Hepatocyte (in vitro differentiated cells): ENCODE data around the gene KCNJ3.

ENCODE experiments used
- EZH2 ChIP-seq: fragments of 200-600 bp; sonication (generic); IDR thresholded peaks from 2 replicates; pipeline ENCODE4 v1.6.1; 2016; ENCODE audit warnings: antibody characterized with exemption, mild to moderate bottlenecking, borderline replicate concordance
- EZH2phosphoT487 ChIP-seq: fragments of 200-600 bp; sonication (generic); IDR thresholded peaks from one replicate; pipeline ENCODE4 v1.6.1; 2018; ENCODE audit warnings: antibody characterized with exemption, mild to moderate bottlenecking, low read depth, moderate library complexity; ENCODE audit not compliant: unreplicated experiment, severe bottlenecking
- TF ChIP-seq, protein P1 (sequence below): fragments of 200-600 bp; sonication (generic); IDR thresholded peaks from 2 replicates; pipeline ENCODE4 v1.5.1; 2016; ENCODE audit warnings: antibody characterized with exemption, mild to moderate bottlenecking; ENCODE audit not compliant: poor library complexity

DNA sequence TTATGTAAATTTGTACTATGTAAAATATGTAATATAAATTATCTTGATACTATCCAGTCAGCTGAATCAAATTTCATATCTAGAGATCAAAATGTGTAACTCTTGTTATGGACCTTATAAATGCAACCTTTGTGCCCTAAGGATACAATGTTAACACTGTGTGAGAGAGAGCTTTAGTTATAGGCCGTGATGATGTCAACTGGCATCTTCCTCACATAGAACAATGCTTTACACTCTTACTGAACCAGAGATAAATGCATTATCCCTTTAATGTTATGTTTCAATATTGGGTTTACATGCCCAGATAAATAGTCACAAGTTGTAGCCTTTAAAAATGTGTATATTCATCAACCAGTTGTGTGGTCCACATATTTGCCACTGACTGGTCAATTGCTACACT, 115.1 kb downstream of the KCNJ3 start:
- TF ChIP-seq, protein P1, sequence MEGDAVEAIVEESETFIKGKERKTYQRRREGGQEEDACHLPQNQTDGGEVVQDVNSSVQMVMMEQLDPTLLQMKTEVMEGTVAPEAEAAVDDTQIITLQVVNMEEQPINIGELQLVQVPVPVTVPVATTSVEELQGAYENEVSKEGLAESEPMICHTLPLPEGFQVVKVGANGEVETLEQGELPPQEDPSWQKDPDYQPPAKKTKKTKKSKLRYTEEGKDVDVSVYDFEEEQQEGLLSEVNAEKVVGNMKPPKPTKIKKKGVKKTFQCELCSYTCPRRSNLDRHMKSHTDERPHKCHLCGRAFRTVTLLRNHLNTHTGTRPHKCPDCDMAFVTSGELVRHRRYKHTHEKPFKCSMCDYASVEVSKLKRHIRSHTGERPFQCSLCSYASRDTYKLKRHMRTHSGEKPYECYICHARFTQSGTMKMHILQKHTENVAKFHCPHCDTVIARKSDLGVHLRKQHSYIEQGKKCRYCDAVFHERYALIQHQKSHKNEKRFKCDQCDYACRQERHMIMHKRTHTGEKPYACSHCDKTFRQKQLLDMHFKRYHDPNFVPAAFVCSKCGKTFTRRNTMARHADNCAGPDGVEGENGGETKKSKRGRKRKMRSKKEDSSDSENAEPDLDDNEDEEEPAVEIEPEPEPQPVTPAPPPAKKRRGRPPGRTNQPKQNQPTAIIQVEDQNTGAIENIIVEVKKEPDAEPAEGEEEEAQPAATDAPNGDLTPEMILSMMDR, result no peak
- TF ChIP-seq EZH2 (no peak), EZH2phosphoT487 (no peak)
